ENCODE measurements around the gene DIAPH1.

GRCh38 chr5:141489841-141490240 lies 129.0 kb downstream of the DIAPH1 start:
- TF ChIP-seq CTCF (IDR thresholded peaks at IDR 0.05; ENCODE audit: low read depth, low read length, poor library complexity, severe bottlenecking) (no peak), EZH2phosphoT487 (IDR thresholded peaks at IDR 0.05; ENCODE audit: borderline replicate concordance, low read length) (no peak)

Measured in DOHH2 (cell line).